Thyroid gland (tissue), 4 donors: Measurements from ENCODE around the gene UCN.
"Not testable (repeated sequence)": the region's sequence is repeated elsewhere in the genome, so short reads cannot be mapped to it uniquely, and the experiment has no call there.

ENCODE experiments used
- POLR2A ChIP-seq, 2 donors: fragments of 450-650 bp; IDR thresholded peaks; one replicate each; pipeline ENCODE4 v1.6.1; 2017; ENCODE audit warnings: antibody characterized with exemption in 2 of 2, mild to moderate bottlenecking in 2 of 2, moderate library complexity in 1 of 2
- TF ChIP-seq, protein P1 (sequence below), 6 experiments: fragments of 200-600 bp in 3 of 6; fragments of 450-650 bp in 3 of 6; sonication (generic) in 3 of 6; IDR thresholded peaks; one replicate each; pipeline ENCODE4 v1.5.1; 2016 to 2019; ENCODE audit warnings: antibody characterized with exemption in 6 of 6, mild to moderate bottlenecking in 2 of 6, inconsistent platforms in 1 of 6, moderate library complexity in 1 of 6

DNA sequence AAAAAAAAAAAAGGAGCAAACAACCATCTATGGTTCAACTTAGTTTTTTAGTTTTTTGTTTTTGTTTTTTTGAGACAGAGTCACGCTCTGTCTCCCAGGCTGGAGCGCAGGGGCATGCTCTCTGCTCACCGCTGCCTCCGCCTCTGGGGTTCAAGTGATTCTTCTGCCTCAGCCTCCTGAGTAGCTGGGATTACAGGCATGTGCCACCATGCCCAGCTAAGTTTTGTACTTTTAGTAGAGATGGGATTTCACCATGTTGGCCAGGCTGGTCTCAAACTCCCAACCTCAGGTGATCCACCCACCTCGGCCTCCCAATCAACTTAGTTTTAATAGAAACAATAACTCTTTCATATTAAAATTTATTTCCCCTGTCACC lies 45.1 kb upstream of the UCN start:
- TF ChIP-seq, protein P1, sequence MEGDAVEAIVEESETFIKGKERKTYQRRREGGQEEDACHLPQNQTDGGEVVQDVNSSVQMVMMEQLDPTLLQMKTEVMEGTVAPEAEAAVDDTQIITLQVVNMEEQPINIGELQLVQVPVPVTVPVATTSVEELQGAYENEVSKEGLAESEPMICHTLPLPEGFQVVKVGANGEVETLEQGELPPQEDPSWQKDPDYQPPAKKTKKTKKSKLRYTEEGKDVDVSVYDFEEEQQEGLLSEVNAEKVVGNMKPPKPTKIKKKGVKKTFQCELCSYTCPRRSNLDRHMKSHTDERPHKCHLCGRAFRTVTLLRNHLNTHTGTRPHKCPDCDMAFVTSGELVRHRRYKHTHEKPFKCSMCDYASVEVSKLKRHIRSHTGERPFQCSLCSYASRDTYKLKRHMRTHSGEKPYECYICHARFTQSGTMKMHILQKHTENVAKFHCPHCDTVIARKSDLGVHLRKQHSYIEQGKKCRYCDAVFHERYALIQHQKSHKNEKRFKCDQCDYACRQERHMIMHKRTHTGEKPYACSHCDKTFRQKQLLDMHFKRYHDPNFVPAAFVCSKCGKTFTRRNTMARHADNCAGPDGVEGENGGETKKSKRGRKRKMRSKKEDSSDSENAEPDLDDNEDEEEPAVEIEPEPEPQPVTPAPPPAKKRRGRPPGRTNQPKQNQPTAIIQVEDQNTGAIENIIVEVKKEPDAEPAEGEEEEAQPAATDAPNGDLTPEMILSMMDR (IDR thresholded peaks at IDR 0.05) = not testable (repeated sequence)
- TF ChIP-seq POLR2A (IDR thresholded peaks at IDR 0.05) = not testable (repeated sequence)
